HG03457 (cell line): Measurements from ENCODE around the gene ST6GALNAC1.

Source experiments
- ATAC-seq: cut with Tn5 transposase; IDR thresholded peaks from one replicate; pipeline ENCODE4 v1.9.1; 2021; ENCODE audit warnings: moderate number of reproducible peaks; ENCODE audit not compliant: unreplicated experiment

The ST6GALNAC1 gene

DNA sequence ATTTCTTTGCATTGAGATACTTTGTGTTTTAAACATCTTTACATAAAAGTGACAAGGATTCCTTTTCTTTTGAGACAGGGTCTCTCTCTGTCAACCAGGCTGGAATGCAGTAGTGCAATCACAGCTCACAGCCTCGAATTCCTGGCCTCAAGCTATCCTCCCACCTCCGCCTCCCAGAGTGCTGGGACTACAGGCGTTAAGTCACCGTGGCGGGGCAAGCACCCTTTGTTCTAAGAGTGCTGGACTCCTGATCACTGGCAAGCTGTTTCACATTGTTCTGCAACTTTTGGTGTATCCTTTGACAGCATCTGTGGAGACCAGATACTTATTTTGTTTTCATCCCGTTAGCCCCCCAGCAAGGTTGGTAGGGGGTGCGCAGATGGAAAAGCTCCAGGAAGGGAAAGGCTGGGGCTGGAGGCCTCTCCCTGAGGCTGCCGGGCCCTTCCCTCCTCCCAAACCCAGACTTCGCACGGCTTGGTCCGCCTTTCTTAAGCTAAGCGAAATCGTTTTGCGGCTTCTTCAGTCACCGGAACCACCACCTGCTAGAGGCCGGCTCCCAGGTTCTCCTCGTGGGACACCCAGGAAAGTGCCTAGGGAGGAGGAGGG is 59.0 kb downstream of the ST6GALNAC1 start:
- ATAC-seq, result no peak

DNA sequence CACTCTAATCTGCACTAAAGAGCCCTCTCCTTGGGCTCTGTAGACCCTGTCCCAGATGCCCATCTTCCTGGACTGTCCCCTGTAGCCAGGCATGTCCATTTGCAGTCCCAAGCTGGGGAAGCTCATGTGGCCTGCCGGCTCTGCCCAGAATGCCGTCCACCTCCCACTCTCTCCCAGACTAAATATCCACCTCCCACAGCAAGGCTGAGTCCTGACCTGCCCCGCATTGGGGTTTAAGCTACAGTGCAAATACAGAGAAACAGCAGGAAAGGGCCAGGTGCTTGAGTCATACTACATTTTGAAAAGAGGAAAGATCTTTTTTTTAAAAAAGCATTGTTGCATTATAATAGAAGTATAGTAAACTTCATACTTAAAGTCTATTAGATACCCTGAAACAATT is 60.9 kb downstream of the ST6GALNAC1 start:
- ATAC-seq, result no peak

DNA sequence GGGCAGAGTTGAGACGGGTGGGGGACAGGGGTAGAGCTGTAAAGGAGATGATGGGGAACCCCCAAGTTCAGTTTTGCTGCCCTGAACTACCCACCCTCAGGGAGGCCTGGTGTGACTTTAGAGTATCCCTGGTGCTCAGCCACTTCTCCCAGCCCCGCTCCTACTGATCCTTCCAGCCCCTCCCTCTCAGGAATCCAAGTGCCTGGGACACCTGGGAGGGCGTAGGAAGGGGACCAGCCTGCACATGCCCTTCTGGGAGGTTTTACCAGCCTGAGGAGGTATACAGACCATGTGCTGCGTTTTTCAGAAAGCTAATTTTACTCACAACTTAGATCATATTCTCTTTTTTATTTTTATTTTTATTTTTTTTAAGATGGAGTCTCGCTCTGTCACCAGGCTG is 62.0 kb downstream of the ST6GALNAC1 start:
- no peak for ATAC-seq

DNA sequence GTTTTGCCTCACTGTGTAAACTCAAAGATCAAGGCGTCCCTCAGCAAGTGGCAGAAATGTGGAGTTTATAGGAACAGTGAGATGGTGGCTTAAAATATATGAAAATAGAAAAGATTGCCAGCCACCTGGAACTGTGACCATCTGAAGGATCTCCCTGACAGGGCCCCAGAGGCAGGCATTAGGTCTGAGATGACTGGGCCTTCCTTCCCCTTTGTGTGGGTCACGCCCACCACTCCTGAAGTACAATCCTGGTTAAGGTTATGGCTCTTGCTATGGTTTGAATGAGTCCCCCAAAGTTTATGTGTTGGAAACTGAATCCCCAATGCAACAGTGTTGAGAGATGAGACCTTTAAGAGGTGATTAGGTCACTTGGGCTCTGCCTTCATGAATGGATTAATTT is 64.3 kb downstream of the ST6GALNAC1 start:
- no peak for ATAC-seq

DNA sequence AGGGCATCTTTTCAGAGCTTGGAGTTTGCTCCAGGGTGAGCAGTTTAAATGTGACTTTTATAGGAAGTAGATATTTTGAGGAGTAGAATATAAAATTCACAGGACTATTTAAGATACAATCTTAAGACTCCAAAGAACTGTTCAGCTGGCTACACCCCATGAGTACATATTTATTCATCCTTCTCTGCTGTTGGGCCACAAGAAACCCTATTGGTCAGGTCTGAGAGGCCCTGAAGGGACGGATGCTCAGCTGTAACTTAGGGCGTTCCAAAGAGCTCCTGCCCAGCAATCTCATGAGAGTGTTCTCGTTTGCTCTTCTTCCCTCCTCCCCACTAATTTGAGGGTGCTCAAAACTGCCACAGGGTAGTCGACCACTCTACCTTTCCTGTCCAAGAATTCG is 65.2 kb downstream of the ST6GALNAC1 start:
- no peak for ATAC-seq

DNA sequence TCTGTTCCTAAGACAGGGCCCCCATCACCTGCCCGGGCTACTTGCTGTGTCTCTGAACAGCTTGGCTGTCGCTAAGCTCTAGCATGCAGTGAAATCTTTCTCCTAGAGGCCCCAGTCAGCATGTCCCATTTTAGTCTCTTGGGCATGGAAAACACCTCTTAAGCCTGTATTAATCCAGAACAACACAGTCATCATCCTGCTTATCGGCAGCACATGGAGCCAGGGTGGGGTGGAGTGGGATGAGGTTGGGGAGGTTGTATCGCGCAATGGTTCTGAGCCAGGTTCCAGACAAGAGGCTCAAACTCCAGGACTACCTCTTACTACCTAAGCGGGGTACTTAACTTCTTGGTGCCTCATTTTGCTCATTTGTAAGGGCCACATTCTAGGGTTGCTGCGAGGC is 65.7 kb downstream of the ST6GALNAC1 start:
- ATAC-seq, result no peak

DNA sequence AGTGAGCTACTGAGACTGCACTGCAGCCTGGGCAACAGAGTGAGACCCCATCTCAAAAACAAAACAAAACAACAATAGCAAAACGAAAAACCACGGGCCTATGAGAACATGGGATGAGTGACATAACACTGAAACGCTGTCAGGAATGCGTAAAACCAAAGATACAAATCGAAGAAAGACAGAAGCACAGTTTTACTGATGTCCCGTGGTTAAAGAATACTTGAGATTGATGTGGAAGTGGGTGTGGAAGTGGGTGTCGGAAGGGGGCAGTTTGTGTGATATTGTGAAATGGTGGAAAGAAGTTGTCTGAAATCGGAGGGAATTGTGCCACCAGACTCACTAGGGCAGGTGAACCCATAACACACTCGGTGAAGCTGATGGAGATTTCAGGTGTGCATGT is 67.4 kb downstream of the ST6GALNAC1 start:
- ATAC-seq, result no peak

DNA sequence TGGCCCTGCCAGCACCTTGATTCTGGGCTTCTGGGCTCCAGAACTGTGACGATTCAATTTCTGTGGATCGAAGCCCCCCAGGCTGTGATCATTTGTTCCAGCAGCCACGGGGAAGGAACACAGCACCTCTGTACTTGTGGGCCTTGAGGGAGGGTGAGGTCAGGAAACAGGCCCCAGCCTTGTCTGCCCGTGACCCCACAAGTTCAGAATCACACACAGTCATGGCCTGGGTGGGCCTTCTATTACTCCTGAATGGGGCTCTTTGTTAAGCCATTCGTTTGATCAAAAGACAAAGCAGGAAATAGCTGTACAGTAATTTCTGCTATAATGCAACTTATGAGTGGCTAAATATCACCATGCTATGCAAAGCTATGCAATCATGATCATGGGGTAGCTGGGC is 68.0 kb downstream of the ST6GALNAC1 start:
- no peak for ATAC-seq
